HG03558 (cell line): Measurements from ENCODE around the gene CMTM7.

Source experiments
- ATAC-seq: cut with Tn5 transposase; IDR thresholded peaks from one replicate; pipeline ENCODE4 v1.9.1; 2021; ENCODE audit warnings: moderate number of reproducible peaks; ENCODE audit not compliant: unreplicated experiment; ENCODE audit errors: extremely low read depth

CMTM7 gene

DNA sequence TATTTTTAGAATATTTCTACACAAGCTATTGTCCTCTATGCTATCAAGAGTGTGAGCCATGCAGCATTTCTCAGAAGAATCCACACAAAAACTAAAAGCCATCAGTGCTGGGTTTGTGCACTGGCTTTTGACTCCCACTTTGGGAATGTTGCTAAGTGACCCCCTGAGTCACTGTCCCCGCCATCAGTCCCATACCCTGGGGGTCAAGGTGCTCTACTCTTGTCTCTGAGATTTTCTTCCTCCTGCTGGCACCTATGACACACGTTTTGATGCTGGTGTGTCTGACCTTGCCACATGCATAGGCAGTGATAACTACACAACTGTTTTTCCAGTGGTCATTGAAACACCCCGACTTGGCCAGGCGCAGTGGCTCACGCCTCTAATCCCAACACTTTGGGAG, 19.8 kb downstream of the CMTM7 start:
- ATAC-seq: no peak

- ATAC-seq: no peak
Observed at GRCh38 chr3:32412887-32413286, 21.2 kb downstream of the CMTM7 start.

DNA sequence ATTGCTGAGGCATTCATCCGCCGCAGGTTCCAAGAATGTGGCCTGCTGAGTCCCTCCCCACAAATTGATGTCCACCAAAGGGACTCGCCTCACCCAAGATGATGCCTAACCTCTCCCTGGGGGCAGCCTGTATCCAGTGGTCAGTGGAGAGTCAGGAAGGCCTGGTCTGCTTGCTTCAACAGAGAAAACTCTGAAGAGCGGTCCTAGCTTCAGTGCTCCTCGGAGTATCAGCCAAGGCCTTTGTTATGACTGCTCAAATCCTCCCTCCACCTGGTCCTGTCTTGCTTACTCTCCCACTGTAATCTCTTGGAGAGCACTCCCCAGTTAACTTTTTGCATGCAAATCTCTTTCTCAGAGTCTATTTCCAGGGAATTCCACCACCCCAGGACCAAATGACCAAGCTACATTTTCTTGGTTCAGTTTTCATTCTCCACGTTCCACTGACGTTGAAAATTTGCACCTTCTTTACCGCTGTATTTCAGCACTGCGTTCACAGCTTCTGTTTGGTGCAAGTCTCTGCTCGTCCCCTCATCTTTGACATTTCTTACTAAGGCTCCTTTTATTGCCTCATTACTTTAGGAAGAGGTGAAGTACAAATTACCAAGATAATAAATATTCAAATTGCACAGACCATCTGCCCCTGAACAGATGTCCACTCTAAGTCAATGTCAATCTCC, 22.3 kb downstream of the CMTM7 start:
- no peak for ATAC-seq

GRCh38 chr3:32414522-32415202, 23.0 kb downstream of the CMTM7 start:
- ATAC-seq: no peak

DNA sequence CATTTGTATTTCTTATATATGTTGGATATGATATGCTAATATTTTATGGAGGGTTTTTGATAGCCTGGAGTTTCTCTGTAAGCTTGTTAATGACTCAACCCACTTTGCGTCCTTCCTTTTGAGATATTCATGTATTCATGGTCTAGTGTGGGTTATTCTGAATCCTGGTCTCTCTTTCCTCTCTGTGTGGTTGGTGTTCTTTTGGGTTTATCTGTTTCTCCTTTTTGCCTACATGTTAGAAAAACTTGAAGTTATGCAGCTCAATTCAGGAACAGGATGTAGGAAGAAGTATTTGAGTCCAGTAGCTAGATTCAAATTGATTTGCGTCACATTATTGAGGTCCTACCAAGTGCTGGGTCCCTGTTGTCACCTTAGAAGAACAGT, 28.1 kb downstream of the CMTM7 start:
- ATAC-seq: no peak

DNA sequence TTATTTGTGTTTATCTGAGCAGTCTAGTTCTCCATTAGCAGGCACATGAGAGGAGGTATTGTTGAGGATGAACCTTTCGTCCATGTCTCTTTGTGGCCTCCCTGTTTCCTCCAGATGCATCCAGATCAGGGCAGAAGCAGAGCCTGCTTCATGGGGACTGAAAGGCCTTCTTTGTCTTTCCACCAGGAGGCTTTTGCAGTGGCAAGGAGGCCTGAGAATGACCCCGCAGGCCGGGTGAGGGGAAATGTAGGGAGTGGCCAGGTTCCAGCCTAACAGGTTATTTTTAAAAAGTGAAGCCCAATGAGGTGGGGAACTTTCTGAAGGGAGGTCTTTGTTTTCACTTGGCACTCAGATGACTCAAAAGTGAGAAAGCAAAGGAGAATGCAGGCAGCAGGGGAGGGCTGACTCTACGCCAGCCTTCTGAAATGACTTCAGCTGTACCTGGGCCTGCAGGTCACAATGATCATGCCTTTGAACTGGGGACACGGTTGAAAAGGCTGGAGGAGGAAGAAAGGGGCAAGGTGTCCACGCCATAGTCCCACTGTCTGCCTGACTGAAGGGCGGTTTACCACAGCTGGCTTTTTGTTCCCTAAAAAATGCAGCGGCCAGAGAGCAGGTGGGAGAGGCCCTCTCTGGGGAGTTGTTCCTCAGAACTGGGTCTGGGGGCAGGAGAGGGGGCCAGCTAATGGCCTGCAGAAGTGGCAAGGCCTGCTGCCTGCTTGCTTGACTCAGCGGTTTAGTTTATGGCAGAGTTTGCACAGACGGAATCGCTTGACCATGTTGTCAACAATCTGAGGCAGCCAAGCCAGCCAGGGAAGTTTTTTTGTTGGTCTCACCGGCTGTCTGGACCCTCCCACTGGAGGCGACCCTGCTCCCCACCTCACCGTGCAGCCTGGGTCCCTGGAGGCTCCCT, 28.7 kb downstream of the CMTM7 start:
- ATAC-seq: peak; percentile 39

DNA sequence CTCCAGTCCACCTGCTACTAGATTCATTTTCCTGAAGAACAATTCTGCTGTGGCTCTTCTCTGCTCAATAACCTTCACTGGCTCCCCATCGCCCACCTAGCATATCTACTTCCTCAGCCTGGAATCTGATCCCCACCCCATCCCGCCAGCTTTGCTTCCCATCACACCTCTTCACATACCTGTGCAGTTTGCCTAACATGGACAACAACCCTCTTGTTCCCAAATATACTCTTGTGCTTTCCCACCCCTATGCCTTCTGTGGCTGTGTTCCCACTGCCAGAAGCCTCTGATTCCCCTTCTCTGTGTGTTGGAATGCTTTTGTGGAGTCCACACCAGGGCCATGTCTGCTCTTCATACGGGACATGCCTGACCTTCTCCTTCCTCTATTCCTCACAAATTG, 29.5 kb downstream of the CMTM7 start:
- ATAC-seq: no peak

GRCh38 chr3:32421991-32422859, 30.6 kb downstream of the CMTM7 start:
- no peak for ATAC-seq

DNA sequence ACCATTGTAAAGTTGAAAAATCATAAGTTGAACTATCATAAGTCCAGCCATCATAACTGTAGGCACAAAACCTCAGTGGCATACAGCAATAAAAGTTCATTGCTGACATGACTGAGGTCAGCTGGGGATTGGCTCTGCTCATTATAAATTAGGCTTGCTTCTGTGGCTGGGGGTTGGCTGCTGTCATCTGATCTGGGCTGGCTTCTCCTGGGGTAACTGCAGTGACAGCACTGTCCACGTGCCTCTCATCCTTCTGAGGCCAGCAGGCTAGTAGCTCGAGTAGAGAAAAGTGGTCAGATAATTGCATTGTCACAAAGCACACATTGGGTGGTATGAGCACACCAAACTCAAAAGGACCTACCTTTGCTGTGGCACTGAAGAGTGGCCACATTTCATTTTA, 31.3 kb downstream of the CMTM7 start:
- ATAC-seq: no peak

- ATAC-seq: no peak
Observed at GRCh38 chr3:32423534-32423933, 31.9 kb downstream of the CMTM7 start.

DNA sequence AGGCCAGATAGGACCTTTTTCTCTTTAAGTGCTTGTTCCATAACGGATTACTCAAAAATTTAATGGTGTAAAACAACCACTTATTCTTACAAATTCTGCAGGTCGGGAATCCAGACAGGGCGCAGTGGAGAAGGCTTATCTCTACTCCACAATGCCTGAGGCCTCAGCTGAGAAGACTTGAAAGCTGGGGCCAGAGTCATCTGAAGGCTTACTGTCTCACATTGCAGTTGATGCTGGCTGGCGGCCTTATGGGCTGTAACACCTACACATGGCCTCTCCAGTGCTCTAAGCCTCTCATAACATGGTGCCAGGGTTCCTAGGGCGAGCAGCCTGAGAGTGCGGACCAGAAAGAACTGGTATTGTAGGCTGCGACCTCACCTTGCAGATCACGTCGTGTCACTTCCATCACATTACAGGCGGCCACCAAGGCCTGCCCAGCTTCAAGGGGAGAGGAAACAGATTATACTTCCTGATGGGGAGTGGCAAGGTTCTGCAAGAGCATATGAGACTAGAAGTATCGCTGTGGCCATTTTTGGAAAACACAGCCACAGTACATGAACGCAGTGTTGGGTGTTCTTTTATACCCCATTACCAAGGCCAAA, 32.4 kb downstream of the CMTM7 start:
- no peak for ATAC-seq

DNA sequence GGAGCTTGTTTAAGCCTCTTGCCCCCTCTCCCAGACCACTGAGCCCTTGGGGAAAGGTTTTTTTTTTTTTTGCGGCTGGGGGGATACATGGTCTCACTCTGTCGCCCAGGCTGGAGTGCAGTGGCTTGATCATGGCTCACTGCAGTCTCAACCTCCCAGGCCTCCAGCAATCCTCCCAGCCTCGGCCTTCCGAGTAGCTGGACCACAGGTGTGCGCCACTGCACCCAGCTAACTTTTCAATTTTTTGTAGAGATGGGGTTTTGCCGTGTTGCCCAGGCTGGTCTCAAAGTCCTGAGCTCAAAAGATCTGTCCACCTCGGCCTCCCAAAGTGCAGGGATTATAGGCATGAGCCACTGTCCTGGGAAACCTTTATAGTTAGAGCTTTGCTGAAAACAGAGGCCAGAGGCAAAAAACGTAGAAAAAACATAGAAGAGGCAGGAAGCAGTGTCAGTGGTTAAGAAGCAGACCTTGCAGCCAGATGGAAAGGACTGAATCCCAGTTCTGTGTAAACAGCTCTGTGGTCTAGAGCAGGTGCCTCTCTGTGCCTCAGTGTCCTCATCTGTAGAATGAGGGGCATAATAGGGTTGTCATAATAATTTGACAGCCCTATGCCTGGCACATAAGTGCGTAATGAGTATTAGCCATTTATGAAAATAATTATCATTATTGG, 33.1 kb downstream of the CMTM7 start:
- ATAC-seq: no peak

DNA sequence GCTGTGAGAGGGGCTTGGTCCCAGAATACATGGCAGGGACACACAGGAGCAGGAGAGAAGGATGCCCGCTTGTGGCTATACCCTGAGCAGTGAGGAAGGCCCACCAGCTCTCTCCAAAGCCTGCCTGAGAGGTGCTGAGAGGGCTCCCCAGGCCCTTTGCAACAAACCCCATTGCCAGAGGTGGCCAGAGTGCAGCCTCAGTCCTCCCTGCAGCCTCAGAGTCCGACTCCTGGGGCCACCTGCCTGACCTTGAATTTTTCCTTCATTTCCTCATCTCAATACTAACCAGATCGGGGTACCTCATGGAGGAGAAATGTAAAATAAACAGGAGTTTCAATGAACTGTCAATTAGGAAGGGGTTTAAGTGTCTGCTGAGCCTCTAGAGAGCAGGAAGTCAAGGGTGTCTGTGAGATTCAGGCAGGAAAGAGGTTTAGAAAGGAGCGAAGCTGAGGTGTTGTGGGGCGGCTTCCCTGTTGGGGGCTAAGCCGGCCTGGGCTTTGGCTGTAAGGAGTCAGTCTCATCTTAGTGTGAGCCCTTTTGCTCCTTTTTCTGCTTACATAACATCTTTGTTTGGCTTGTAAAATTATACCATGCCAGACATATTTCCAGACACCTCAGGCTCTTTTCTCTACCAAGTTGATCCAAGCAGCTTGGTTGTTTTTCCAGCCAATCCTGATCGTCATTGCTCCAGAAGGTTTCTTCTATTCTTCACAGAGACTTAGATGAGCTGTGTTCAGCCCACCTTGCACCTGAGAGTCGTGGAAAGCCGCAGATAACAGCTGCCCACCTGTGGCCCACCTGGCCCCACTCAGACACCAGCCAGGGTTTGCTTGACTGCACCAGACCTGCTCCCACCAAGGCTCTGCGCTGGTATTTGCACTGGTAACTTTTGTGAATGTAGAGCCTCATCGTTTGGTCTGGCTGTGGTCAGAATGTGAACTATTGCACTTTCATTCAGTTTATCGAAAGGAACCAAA, 36.7 kb downstream of the CMTM7 start:
- peak; percentile 65 for ATAC-seq

GRCh38 chr3:32430900-32431299, 39.2 kb downstream of the CMTM7 start:
- ATAC-seq: no peak

DNA sequence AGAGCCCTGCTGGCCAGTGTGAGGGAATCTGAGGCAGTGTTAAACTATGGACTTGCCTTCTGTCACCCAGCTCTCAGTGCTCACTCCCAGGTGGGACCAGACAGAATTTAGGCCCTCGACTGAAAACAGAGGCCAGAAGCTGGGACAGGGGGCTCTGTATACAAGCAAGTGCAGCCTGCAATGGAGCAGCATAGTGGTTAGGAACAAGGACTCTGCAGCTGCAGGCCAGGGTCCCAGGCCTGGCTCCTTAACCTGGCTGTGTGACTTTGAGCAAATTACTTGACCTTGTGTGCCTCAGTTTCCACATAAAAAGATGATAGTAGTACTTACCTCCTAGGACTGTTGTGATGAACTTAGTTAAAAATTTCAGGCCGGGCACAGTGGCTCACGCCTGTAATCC, 39.8 kb downstream of the CMTM7 start:
- ATAC-seq: no peak

DNA sequence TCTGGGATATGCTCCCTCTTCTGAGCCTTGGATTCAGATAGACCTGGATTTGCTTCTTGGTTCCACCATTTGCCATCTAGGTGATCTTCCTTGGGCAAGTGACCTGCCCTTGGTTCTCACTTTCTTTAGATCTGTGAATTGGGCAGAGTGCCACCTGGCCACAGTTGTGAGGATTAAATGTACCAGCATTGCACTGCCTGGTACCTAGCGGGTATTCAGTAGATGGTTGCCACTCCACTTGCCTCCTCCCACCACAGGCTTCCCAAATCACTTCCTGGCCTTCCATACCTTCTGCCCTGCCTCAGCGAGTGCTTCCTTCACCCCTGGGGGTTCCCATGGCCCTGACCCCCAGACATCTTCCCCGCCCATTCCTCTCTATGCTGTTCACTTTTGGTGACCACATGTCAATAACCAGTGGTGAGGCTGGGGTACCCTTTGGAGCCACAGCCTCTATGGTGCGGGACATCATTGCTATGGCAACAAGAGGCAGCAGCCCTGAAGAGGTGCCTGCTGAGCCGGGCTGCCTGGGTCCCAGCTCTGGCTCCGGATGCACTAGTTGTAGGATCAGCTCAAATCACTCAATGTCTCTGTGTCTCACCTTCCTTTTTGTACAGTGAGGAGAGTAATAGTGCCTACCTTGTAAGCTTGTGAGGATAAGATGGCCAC, 40.5 kb downstream of the CMTM7 start:
- ATAC-seq: no peak

DNA sequence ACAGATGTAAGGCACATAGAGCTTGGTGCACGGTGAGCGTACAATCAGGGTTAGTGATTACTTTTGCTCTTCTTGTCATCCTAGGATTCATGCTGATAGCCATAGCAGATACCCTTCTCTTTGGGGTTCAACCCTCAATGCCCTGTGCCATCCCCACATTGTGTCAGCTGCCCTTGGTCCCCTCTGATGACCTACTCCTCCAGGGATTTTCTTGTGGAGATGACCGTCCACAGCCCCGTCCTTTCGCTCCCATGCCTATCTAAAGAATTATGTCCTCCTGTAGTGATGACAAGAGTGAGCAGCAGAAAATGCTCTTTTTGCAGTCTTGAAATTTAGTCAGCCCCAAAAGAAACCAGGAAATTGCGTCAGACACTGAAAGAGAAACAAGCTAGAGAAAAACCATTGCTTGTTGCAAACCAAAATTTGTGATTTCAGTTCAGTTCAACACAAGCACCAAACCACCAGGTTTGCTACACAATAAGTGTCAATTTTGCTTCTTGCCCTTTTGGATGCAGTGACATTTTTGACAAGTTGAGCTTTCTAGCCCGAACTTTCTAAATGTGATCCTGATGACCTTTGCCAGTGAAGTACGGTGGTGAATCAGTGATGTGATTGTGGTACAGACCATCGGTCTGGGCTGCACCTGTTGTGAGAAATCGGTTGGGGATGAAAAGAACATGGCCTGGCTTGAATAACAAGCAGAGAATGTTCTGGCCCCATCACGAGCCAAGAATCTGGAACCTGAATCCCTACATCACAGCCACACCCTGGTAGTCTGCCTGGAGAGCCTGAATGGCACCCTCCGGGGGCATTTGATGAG, 41.3 kb downstream of the CMTM7 start:
- ATAC-seq: peak; percentile 33
